HG03175 (cell line): ENCODE results near the gene LSM3.

Experiments used
- ATAC-seq: cut with Tn5 transposase; IDR thresholded peaks from one replicate; pipeline ENCODE4 v1.9.1; 2021; ENCODE audit warnings: mild to moderate bottlenecking, moderate library complexity; ENCODE audit not compliant: unreplicated experiment

Gene LSM3

DNA sequence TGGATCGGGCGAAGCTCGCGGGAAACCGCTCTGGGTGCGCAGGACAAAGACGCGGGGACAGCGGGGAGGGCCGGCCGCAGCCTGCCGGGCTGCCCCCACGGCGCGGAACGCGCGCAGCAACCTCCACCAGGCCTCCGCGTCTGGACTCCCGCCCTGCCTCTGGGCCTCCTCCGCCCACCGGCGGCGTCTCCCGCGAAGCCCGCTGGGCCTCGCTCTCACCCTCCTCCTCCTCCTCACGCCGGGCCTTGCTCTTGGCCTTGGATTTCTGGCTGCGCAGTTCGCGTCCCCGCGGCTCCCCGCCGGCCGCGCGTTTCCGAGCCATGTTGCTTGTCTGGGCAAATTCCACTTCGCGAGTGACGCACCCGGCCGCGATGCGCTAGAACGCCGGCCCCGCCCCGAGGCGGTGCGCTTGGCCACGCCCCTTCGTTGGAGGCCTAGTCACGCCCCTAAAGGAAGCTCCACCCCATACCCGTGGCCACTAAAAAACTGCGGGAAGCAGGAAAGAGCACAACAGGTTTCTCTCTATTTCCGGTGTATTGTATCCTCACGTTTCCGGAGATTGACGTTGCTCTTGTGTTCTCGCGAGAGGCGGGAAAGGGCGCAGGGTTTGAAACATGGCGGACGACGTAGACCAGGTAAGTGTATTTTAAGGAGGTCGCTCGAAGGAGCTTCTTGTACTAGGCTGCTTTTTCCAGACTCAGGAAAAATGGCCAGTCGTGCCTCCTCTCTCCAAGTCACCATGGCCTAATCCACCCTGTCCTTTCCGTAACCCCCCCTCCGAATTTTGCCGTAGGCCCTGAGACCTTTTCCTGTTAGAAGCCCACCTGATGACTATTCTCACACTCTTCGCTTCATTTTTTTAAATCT is at the start of gene LSM3, which contains the start of gene XPC:
Gene LSM3 (plus strand): TSS at position 571 of the 867 bp plus-strand sequence. CDS start 44 bp downstream, at position 615.
Gene XPC (minus strand): TSS at position 355 of the 867 bp plus-strand sequence. CDS start 33 bp downstream, at position 322.
- ATAC-seq = peak; percentile 95

DNA sequence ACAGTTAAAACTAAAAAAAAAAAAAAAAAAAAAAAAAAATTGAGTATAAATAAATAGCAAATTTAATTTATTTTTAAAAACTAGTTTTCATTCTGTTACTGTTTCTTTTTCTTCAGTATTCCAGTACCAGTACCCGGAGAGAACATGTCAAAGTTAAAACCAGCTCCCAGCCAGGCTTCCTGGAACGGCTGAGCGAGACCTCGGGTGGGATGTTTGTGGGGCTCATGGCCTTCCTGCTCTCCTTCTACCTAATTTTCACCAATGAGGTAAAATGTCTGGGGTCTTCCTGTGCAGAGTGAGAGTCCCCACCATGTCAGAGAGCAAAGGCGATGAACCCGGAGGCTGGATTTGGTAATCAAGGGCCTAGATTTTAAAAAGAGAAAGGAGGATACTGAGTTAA is 49.3 kb upstream of the LSM3 start:
- ATAC-seq = no peak

DNA sequence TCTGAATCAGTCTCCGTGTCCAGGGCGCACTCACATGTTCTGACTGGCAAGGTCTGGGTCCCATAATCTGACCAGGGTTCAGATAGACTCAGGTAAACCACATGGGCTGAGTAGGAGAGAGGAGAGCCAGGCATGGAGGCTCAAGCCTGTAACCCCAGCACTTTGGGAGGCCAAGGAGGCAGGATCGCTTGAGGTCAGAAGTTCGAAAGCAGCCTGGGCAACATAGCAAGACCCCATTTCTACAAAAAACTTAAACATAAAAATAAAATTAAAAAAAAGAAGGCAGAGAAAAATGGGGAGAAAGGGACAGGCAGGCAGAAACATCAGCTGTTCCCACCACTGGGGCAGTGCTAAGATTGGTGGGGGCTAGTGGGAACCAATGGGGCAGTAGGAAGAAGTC is 48.4 kb upstream of the LSM3 start:
- no peak for ATAC-seq

DNA sequence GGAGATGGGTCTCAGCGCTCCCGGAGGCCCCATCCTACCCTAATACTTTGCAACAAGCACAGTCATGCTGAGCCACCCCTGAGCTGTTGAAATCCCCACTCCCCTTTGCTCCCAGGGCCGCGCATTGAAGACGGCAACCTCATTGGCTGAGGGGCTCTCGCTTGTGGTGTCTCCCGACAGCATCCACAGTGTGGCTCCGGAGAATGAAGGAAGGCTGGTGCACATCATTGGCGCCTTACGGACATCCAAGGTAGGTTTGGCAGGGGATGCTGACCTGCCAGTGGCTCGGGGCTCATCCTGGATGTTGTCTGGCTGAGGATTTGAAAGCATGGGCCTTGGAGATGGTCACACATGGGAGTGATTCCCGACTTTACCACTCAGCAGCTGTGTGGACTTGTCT is 47.9 kb upstream of the LSM3 start:
- ATAC-seq = no peak

DNA sequence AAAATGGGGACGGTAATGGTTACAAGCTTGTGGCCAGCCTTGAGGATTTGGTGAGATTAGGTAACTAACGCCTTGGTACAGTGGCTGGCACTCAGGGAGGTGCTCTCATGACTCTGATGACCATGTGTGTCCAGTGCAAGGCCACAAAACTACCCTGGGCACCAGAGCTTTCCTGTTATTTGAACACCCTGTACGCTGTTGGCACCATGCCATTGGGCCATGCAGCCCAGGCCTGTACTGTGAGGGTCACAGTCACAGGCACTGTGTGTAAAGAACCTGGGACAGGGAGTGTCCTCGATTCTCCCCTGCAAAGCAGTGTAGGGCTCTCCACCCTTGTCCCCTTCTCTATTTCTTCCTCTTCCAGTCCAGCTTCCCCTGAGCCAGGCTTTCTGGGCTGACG is 47.5 kb upstream of the LSM3 start:
- ATAC-seq = no peak

DNA sequence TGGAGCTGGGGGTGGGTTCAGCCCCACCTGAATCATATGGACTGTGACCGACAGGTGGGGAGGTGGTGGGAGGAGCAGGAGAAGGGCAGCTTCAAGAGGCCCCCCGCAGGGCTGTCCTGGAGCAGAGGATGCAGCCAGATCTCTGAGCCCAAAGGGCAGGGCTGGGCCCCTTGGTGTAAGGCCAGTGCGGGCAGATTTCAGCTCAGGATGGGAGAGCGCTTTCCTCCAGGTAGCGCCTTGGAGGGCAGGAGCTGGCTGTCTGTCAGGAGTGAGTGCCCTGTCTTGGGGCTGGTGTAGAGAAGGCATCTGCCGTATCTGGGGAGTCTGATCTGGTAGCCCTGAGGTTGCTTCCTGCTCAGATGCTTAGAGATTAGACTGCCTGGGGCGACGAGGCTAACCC is 46.5 kb upstream of the LSM3 start:
- no peak for ATAC-seq

DNA sequence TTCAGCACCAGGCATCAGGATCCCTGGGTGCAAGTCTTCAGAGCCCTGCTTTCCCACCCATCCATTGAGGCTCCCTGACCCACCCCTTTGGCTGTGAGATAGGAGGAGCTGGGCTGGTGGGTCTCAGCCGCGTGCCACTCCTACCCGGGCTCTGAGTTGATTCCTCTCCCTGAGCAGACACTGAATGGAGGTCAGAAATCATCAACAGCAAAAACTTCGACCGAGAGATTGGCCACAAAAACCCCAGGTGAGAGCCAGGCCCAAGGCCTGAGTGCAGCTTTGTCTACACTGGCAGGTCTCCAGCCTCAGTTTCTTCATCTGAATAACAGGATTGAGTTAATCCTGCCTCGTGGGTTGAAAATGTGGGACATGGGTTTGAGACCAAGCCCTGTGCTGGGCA is 45.9 kb upstream of the LSM3 start:
- no peak for ATAC-seq

DNA sequence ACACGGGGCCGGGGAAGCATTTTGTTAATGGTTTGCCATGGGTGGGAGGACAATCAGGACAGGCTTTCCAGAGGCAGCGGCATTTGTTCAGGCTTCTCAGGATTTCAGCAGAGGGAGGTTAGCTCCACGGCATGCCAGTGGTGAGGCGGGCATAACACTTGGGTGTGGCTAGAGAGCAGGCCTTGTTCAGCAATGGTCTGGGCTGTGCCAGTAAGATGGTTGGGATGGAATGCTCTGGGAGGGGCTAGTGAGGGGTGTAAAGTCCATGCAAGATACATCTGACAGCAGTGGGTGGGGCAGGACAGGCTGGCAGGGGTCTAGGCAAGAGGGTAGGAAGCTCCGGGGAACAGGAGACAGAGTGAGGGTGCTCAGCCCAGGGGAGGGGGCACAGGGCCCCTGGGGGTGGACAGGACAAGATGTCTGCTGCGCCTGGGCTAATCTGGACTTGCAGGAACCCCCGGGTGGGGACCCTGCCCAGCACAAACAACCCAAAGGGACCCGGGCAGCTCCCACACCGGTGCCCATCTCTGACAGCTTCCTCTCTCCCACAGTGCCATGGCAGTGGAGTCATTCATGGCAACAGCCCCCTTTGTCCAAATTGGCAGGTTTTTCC is 45.3 kb upstream of the LSM3 start:
- ATAC-seq = no peak

DNA sequence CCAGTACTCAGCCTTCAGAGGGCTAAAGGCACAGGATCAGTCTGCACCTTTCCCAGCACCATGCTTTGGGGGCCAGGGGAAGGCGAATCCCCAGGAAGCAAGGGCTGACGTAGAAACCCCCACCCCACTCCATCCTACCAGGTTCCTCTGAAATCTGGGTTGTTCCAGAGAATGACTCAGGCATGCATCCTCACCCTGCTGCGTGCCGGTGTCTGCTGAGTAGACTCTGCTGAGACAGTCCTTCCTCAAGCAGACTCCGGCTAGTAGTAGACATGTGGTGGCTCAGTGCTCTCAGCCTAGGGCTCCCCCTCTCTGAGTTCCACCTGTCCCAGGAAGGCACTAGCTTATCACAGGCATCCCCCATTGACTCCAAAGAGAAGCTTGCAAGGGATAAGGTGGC is 44.7 kb upstream of the LSM3 start:
- ATAC-seq = no peak

DNA sequence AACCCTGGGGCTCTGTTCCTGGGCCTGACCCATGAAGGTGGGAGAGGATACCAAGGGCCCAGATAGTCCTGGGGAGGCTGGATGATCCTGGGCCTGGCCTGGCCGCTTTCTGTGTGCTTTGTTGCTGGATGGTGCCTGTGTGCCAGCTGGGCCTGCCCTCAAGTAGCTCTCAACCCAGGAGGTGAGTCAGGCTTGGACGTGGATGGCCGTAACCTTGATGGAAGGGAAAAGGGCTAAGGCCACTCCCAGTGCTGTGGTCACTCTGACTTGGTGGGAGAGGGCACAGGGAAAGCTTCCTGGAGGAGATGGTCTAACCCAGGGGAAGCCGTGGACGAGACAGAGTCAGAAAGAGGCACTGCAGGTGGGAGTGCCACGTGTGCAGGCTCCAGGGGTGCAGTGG is 44.3 kb upstream of the LSM3 start:
- no peak for ATAC-seq

DNA sequence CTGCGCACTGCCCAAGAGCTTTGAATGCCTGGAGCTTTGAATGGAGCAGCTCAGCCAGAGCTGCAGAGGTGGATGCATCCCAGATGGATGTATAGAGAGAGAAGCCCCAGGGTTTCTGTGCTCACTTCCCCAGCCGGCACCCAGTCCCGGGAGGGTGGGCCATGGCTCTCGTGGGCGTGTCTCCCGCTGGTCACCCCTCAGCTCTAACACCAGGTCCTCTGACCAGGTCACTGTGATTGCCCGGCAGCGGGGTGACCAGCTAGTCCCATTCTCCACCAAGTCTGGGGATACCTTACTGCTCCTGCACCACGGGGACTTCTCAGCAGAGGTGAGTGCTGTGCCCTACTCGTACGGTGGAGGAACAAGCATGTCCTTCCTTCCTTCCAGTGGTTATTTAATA is 43.0 kb upstream of the LSM3 start:
- no peak for ATAC-seq

DNA sequence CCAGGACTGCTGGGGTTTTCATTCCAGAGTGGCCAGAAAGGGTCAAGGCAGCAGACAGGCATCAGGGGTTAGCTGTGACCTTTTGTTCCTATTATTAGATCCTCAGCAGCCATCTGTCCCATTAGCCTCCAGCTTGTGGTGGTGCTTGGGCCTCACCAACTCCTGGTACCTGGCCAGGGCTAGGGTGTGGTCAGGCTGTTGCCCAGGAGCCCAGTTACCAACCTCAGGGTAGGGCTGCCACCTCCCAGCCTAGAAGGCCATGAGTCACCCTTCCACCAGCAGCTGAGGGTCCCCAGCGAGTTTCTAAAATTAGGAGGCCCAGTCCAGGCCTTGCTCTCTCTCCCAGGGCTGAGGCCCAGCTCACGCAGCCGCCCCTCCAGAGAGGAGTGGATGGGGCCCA is 41.6 kb upstream of the LSM3 start:
- ATAC-seq = no peak

DNA sequence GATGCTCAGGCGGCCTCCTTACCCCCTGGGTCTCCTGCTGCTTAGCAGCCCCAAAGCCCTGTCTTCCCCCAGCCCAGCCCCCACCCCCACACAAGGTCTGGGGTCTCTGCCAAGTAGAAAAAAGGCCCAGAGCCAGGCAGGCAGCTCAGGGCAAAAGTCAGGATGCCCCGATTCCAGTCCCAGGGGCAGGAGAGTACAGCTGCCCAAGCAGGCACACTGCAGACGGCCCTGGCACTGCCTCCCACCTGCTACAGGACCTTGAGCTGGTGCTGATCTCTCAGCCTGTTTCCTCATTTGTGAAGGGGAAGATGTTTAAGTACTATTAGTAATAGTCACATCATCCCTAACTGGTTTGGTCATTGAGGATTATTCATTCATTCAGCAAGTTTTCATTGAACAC is 41.2 kb upstream of the LSM3 start:
- no peak for ATAC-seq

DNA sequence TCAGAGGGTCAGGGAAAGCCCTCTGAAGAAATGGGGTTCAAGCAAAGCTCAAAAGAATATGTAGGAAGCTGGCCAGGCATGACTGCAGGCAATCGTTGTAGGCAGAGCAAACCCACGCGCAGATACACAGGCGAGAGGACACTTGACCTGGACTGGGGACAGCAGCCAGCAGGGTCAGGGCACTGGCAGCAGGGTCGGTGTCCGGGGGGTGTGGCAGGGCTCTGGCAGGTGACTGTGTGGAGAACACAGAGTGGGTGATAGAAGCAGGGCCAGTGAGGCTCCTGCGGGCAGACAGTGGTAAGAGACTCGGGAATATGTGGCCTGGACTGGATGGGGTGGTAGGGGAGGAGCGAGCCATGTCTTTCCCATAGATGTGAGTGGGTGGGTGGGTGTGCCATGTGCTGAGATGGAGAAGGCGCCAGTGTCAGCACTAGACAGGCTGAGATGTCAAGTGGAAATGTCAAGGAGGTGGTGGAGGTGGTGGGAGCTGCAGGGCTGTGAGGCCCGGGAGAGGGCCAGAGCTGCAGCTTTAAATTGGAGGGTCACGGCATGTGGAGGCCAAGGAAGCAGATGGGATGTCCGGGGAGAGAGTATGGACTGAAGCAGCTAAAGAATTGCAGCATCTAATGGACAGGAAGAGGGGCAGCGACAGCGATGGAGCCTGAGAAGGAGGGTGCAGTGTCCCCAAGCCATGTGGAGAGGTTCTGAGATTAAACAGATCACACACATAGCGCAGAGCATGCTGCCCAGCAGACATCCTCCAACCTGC is 40.3 kb upstream of the LSM3 start:
- no peak for ATAC-seq

DNA sequence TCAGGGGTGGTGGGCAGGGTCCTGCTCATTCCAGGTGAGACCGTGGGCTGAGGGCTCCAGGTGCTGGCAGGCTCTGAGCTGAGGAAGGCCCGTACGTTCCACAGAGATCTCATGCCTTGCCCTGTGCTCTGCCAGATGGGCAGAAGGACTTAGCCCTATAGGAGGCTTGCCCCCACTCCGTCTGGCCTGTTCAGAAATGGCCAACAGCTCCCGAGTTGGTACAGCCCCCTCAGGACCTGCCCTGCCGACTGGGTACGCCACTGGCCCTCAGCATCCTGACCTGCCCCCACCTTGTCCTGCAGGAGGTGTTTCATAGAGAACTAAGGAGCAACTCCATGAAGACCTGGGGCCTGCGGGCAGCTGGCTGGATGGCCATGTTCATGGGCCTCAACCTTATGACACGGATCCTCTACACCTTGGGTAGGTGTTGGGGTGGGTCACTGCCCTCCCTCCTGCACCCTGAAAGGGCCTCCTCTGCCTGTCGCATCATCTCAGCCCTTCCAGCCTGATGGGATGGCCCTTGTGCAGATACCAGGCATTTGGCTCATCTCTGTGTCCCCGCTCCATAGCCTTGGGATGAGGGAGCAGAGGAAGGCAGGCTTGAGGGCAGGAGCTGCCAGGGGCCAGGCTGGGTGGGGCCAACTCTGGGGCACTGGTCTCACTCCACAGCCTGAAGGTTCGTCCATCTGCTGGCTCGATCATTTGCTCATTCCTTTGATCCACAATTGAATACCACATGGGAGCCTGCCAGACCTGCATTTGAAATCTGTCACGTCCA is 39.5 kb upstream of the LSM3 start:
- ATAC-seq = no peak

DNA sequence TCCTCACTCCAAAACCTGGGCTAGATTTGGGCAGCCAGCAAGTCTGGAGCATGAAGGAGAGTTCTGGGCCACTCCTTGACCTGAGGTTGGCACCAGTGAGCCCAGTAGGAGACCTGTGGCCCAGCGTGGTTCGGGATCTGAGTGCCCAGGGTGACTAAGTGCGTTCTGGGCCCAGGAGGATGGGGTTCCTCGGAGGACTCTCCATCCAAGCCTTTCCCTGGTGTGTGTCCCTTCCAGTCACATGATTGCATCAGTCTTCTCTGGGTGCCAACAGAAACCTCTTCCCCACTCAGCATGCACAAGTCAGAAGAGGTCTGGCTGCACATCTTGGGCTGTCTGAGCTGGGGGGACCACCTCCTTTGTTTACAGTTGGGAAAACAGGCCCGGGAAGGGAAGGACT is 38.8 kb upstream of the LSM3 start:
- no peak for ATAC-seq

DNA sequence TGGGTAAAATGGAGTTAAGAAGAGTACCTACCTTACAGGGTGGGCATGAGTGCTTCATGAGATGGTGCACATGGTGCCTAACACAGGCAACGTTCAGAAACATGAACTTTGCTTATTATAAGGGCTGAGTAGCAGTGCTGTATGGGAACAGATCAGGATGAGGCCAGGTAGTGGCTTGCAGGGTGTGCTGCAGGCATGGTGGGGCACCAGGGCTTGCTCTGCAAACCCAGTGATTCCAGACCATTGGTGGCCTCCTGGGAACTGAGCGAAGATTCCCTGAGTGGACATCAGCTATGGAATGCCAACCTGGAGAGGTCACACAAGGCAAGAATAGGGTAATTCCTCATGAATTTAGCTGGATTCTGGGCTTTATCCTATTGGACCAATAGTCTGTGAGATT is 37.9 kb upstream of the LSM3 start:
- no peak for ATAC-seq

DNA sequence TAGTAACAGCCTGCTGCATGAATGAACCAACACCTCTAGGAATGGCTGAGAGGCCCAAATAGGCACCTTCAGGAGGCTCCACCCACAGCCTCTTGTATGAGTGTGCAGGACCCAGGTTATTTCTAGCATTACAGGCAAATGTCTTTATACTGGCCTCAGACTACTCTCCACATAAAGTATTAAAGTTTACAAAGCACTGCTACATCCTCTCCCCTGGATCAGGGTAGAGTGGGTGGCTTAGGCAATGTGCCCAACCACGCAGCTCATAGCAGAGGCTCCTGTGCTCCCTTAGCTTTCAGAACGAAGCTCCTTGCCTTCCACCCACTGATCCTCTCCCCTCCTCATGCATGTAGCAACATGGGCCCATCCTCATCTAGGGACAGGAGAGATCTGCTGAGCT is 37.5 kb upstream of the LSM3 start:
- ATAC-seq = no peak

DNA sequence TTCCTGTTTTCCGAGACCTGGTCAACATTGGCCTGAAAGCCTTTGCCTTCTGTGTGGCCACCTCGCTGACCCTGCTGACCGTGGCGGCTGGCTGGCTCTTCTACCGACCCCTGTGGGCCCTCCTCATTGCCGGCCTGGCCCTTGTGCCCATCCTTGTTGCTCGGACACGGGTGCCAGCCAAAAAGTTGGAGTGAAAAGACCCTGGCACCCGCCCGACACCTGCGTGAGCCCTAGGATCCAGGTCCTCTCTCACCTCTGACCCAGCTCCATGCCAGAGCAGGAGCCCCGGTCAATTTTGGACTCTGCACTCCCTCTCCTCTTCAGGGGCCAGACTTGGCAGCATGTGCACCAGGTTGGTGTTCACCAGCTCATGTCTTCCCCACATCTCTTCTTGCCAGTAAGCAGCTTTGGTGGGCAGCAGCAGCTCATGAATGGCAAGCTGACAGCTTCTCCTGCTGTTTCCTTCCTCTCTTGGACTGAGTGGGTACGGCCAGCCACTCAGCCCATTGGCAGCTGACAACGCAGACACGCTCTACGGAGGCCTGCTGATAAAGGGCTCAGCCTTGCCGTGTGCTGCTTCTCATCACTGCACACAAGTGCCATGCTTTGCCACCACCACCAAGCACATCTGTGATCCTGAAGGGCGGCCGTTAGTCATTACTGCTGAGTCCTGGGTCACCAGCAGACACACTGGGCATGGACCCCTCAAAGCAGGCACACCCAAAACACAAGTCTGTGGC is 36.8 kb upstream of the LSM3 start:
- no peak for ATAC-seq

DNA sequence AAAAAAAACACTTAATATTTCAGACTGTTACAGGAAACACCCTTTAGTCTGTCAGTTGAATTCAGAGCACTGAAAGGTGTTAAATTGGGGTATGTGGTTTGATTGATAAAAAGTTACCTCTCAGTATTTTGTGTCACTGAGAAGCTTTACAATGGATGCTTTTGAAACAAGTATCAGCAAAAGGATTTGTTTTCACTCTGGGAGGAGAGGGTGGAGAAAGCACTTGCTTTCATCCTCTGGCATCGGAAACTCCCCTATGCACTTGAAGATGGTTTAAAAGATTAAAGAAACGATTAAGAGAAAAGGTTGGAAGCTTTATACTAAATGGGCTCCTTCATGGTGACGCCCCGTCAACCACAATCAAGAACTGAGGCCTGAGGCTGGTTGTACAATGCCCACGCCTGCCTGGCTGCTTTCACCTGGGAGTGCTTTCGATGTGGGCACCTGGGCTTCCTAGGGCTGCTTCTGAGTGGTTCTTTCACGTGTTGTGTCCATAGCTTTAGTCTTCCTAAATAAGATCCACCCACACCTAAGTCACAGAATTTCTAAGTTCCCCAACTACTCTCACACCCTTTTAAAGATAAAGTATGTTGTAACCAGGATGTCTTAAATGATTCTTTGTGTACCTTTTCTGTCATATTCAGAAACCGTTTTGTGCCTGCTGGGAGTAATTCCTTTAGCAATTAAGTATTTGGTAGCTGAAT is 35.9 kb upstream of the LSM3 start:
- no peak for ATAC-seq
